Endodermal cell (in vitro differentiated cells): Measurements from ENCODE around the gene PPP4R2. TPM values are rescaled to one million over a fixed set of nuclear protein-coding genes. Genes with fewer than 3 reads are reported as not detected.
A peak's percentile ranks its signal among the peaks of the same experiment; 100 is the strongest.

Source experiments
- DNase-seq: peaks from one replicate; pipeline ENCODE4 v3.0.0-alpha.2; 2017
- H3K27ac ChIP-seq: 2 replicates; pipeline ENCODE4 v1.5.1; 2013; ENCODE audit warnings: mild to moderate bottlenecking, low read depth, low read length, moderate library complexity
- H3K27me3 ChIP-seq: 2 replicates; pipeline ENCODE4 v1.6.1; 2013; ENCODE audit warnings: mild to moderate bottlenecking, low read length, moderate library complexity; ENCODE audit not compliant: insufficient read depth, control insufficient read depth, poor library complexity, severe bottlenecking
- H3K36me3 ChIP-seq: 2 replicates; pipeline ENCODE4 v1.7.0; 2013; ENCODE audit warnings: mild to moderate bottlenecking, low read length, moderate library complexity; ENCODE audit not compliant: control insufficient read depth, insufficient read depth
- H3K4me1 ChIP-seq: one replicate; pipeline ENCODE4 v1.7.0; 2013; ENCODE audit warnings: low read length; ENCODE audit not compliant: control insufficient read depth, insufficient read depth
- H3K4me3 ChIP-seq: 2 replicates; pipeline ENCODE4 v1.5.1; 2013; ENCODE audit warnings: mild to moderate bottlenecking, low read length, moderate library complexity
- H3K9ac ChIP-seq: 2 replicates; pipeline ENCODE4 v1.6.1; 2013; ENCODE audit warnings: mild to moderate bottlenecking, low read length, moderate library complexity; ENCODE audit not compliant: poor library complexity, severe bottlenecking; ENCODE audit errors: extremely low read depth
- H3K9me3 ChIP-seq: 2 replicates; pipeline ENCODE4 v1.6.1; 2013; ENCODE audit warnings: mild to moderate bottlenecking, low read length, moderate library complexity; ENCODE audit not compliant: control insufficient read depth
- H3K27ac Mint-ChIP-seq: 2 replicates; pipeline ENCODE4 v1.8.0; 2020; ENCODE audit warnings: mixed read lengths
- H3K27me3 Mint-ChIP-seq: 2 replicates; pipeline ENCODE4 v1.8.0; 2021; ENCODE audit warnings: mild to moderate bottlenecking, mixed read lengths; ENCODE audit not compliant: insufficient read depth
- H3K36me3 Mint-ChIP-seq: 2 replicates; pipeline ENCODE4 v1.8.0; 2020; ENCODE audit warnings: low read depth, mixed read lengths
- H3K4me1 Mint-ChIP-seq: 2 replicates; pipeline ENCODE4 v1.8.0; 2020; ENCODE audit warnings: mixed read lengths
- H3K4me3 Mint-ChIP-seq: 2 replicates; pipeline ENCODE4 v1.8.0; 2020; ENCODE audit warnings: mild to moderate bottlenecking, moderate library complexity, mixed read lengths
- H3K9me3 Mint-ChIP-seq: 2 replicates; pipeline ENCODE4 v1.8.0; 2020; ENCODE audit warnings: mild to moderate bottlenecking, mixed read lengths
- CTCF ChIP-seq: fragments of 200-600 bp; sonication (generic); conservative IDR thresholded peaks from 2 replicates; pipeline ENCODE4 v1.5.0; 2021; ENCODE audit warnings: antibody characterized with exemption, mild to moderate bottlenecking
- WGBS, 2 experiments: methylation state at CpG; one replicate each; pipeline versions ENCODE4 v1.1.5 to v1.1.7; 2013; ENCODE audit warnings: missing lambda C conversion rate in 2 of 2, mixed read lengths in 1 of 2; ENCODE audit not compliant: insufficient coverage in 1 of 2, insufficient read length in 1 of 2; 5-methylcytosine and 5-hydroxymethylcytosine counted together
- total RNA-seq, 2 donors: library from RNA; stranded (reverse); fragmentation: NEBNext Ultra II Directional in 1 of 2; extraction: Animal tissue kit (Norgen Biotek cat#: 25700) in 1 of 2; gene quantifications; 2 replicates in 1 of 2; 3 replicates in 1 of 2; pipeline ENCODE4 v1.2.1, GENCODE V29; 2021

Gene PPP4R2
- total RNA-seq, 2 donors from 2014 or later: 133 to 157 TPM

- no peak overlapping the region for H3K4me3 ChIP-seq
- no peaks in the 10 kb centered on the region for H3K27me3 ChIP-seq
- H3K9me3 ChIP-seq: no peaks in the 10 kb centered on the region
- Mint-ChIP-seq H3K27ac (no peak overlapping the region), H3K4me3 (no peak overlapping the region), H3K36me3 (peaks cover 5% of the 10 kb centered on the region), H3K9me3 (no peaks in the 10 kb centered on the region), H3K4me1 (peaks cover 5% of the 10 kb centered on the region), H3K27me3 (no peaks in the 10 kb centered on the region)
- 89 to 93% methylated on average over 5 to 6 of the region's 6 CpGs for WGBS, 2 experiments
- no peak overlapping the region for H3K27ac ChIP-seq
- peak; percentile 59 for TF ChIP-seq CTCF
- H3K4me1 ChIP-seq: no peaks in the 10 kb centered on the region
- peaks cover 6% of the 10 kb centered on the region for H3K36me3 ChIP-seq
- peak; percentile 68 for DNase-seq
- no peak overlapping the region for H3K9ac ChIP-seq
Observed at GRCh38 chr3:72993391-72993790, 3.2 kb upstream of the PPP4R2 start.

GRCh38 chr3:72995337-72995736, 1.3 kb upstream of the PPP4R2 start:
- Mint-ChIP-seq H3K4me3 (no peak overlapping the region), H3K27ac (no peak overlapping the region), H3K36me3 (peaks cover 20% of the 10 kb centered on the region), H3K27me3 (no peaks in the 10 kb centered on the region), H3K9me3 (no peaks in the 10 kb centered on the region), H3K4me1 (peaks cover 16% of the 10 kb centered on the region)
- no peak for TF ChIP-seq CTCF
- Histone ChIP-seq H3K4me1 (no peaks in the 10 kb centered on the region), H3K4me3 (no peak overlapping the region), H3K36me3 (peaks cover 25% of the 10 kb centered on the region), H3K9me3 (no peaks in the 10 kb centered on the region), H3K27me3 (no peaks in the 10 kb centered on the region), H3K27ac (no peak overlapping the region), H3K9ac (no peak overlapping the region)
- 94 to 96% methylated on average over 6 to 10 of the region's 10 CpGs for WGBS, 2 experiments
- no peak for DNase-seq

GRCh38 chr3:72996121-72996472, 514 bp upstream of the PPP4R2 start:
- H3K9me3 Mint-ChIP-seq: no peaks in the 10 kb centered on the region
- Histone ChIP-seq H3K9ac (peak overlapping the region; percentile 99), H3K9me3 (no peaks in the 10 kb centered on the region), H3K4me1 (no peaks in the 10 kb centered on the region), H3K27me3 (no peaks in the 10 kb centered on the region), H3K36me3 (peaks cover 33% of the 10 kb centered on the region), H3K27ac (peak overlapping the region; percentile 81), H3K4me3 (peak overlapping the region; percentile 81)
- H3K4me1 Mint-ChIP-seq: peaks cover 23% of the 10 kb centered on the region
- peaks cover 28% of the 10 kb centered on the region for H3K36me3 Mint-ChIP-seq
- DNase-seq: no peak
- TF ChIP-seq CTCF: no peak
- H3K27me3 Mint-ChIP-seq: no peaks in the 10 kb centered on the region
- 85 to 87% methylated on average over 17 to 20 of the region's 20 CpGs for WGBS, 2 experiments
- H3K27ac Mint-ChIP-seq: peak overlapping the region; percentile 91
- H3K4me3 Mint-ChIP-seq: peak overlapping the region; percentile 86
